Fibroblast of peridontal ligament (primary cell): Measurements from ENCODE around the gene PAFAH1B1.

Source experiments
- DNase-seq: peaks from one replicate; pipeline ENCODE4 v3.0.0-alpha.2; 2010; ENCODE audit errors: extremely low read depth

Gene PAFAH1B1

GRCh38 chr17:2719861-2720260, 126.4 kb downstream of the PAFAH1B1 start:
- no peak for DNase-seq

DNA sequence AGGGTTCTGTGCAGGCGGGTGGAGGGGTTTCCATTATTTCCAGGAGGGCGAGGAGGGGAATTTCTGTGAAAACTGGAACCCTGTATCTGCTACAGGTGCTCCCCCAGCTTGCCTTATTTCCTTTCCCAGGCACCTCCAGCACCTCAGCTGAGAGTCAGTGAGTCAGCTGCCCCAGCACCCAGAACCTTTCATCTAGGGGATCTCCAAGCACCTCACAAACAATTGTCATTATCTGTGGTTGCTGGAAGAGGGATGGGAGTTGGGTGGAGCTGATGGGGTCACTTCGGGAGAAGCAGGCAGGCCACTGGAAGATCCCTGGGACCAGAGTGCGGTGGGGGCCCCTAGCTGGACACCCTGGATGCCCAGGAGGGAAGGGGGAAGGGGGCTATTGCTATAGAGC, 128.1 kb downstream of the PAFAH1B1 start:
- DNase-seq = no peak

GRCh38 chr17:2722611-2723010, 129.2 kb downstream of the PAFAH1B1 start:
- DNase-seq = no peak

DNA sequence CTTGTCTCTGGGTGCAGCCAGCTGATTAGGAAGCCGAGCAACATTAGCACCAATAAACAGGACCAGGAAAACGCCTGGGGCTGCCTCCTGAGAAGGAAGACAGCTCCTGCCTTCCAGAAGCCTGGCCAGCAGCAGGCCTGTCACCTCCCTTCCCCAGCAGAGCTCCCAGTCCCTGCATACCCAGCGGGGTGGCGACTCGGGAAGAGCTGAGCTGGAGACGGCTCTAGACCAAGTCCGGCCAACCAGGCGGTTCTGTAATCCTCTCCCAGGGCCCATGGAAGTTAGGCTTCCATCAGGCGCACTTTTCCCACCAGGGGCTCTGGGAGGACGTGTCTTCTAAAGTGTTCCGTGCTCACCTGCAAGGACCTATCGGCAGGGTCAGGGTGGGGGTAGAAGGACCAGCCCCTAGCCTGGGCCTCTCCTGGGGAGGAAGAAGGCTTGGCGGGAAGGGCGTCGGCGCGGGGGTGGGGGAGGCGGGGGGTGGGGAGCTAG, 130.1 kb downstream of the PAFAH1B1 start:
- no peak for DNase-seq

DNA sequence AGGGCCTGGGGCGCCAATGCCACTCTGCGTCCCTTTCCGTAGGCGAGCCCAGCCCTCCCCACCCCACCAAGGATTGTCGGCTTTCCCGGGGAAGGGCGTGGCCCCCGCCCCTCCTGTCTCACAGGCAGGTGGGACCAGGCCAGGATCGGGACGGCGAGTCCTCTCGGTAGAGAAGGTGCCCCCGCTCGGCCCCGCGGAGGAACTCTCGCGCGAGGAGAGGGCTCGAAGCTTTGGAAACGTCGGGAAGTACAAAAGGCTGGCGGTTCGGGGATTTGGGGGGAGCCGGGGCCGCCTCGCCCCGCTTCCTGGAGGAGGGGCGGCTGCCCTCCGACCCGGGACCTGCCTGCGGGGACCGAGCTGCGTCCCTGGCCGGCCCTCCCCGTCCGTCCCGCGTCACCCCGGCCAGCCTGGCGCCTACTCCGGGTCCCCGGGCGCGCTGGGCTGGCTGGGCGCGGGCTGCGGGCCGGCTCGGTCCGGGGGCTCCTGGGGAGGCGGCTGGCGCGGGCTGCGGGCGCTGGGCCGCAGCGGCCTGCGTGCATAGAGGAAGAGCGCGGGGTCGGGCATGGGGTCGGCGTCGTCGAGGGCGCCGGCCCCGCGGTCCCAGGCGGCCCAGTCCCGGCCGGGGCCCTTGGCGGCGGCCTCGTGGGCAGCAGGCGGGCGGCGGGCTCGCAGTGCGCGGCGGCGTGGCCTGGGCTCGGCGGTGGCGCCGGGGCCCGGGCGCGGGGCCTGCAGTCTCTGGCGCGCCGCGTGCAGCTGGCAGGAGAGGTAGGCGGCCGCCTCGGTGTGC, 130.7 kb downstream of the PAFAH1B1 start:
- no peak for DNase-seq

GRCh38 chr17:2724784-2725164, 131.3 kb downstream of the PAFAH1B1 start:
- no peak for DNase-seq

GRCh38 chr17:2730764-2731353, 137.4 kb downstream of the PAFAH1B1 start:
- no peak for DNase-seq

GRCh38 chr17:2731807-2732206, 138.4 kb downstream of the PAFAH1B1 start:
- no peak for DNase-seq

DNA sequence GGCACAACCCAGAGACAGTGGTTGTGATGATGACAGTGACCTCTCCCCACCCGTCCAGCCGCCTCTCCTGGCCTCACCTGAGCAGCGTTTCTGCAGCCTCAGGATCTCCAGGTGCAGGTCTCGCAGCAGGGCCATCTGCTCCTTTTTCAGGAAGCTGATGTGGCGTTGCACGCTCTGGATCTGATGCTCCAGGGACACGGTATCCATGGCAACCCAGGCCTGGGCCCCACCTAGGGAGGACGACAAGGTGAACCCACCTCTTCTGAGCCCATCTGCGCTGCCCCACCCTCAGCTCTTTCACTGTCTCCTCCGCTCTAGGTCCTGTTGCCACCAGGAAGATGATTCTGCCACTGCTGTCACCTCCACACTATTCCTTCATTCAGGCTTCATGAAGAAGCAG, 141.5 kb downstream of the PAFAH1B1 start:
- DNase-seq = no peak
